ENCODE results near the gene AGMO. TPM values are rescaled to one million over a fixed set of nuclear protein-coding genes. Genes with fewer than 3 reads are reported as not detected.

Gene AGMO
- total and polyA plus RNA-seq, 2 of the 8 experiments (the other 6 are each of a cell fraction or from before 2014, with no cell fraction given): 0.22 to 0.45 TPM

GRCh38 chr7:15489383-15489782, 72.4 kb downstream of the AGMO start:
- no peaks in the 10 kb centered on the region for H3K79me2 ChIP-seq (ENCODE audit: control insufficient read depth in 1 of 2, insufficient read depth in 2 of 2, low read length in 2 of 2)
- H2AK5ac ChIP-seq (ENCODE audit: low read depth, low read length): no peak overlapping the region
- no peak overlapping the region for H4K5ac ChIP-seq (ENCODE audit: insufficient read length, low read depth, low read length)
- no peak overlapping the region for H2BK5ac ChIP-seq (ENCODE audit: low read depth, low read length)
- no peak for DNase-seq (ENCODE audit: low read depth in 1 of 2, low spot score in 2 of 2)
- no peaks in the 10 kb centered on the region for H3K79me1 ChIP-seq (ENCODE audit: low read depth, low read length)
- no peak overlapping the region for H3K4me3 ChIP-seq (ENCODE audit: extremely low read depth in 1 of 4, insufficient read depth in 2 of 4, low read depth in 3 of 4, low read length in 4 of 4)
- no peak overlapping the region for H3K9ac ChIP-seq (replicated peaks in 1 of 4; ENCODE audit: extremely low read depth in 1 of 4, low read depth in 3 of 4, low read length in 3 of 4)
- H3K23me2 ChIP-seq (ENCODE audit: low read depth, low read length): no peaks in the 10 kb centered on the region; the same call in 1 of the 2 replicates
- H3K14ac ChIP-seq (ENCODE audit: insufficient read length): no peak overlapping the region
- ChIA-PET POLR2A (ENCODE audit: partially characterized antibody) (no interaction called here), CTCF (ENCODE audit: partially characterized antibody) (interaction anchor here (0.9 kb wide), 1 partner anchor 42 kb away, joined by 4 read pairs; no protein-coding TSS in a partner anchor)
- no peak overlapping the region for H2BK120ac ChIP-seq (replicated peaks; ENCODE audit: low read depth, low read length)
- no peak overlapping the region for H3K4ac ChIP-seq (replicated peaks; ENCODE audit: insufficient read length, low read depth, low read length)
- H3K56ac ChIP-seq (replicated peaks; ENCODE audit: insufficient read length, low read depth, low read length): no peak overlapping the region
- H3K4me2 ChIP-seq (ENCODE audit: insufficient read depth in 1 of 2, low read depth in 2 of 2, low read length in 2 of 2): no peak overlapping the region
- H3K4me1 ChIP-seq (replicated peaks in 1 of 4; ENCODE audit: control insufficient read depth in 3 of 4, insufficient read depth in 4 of 4, low read length in 3 of 4): no peaks in the 10 kb centered on the region
- H4K8ac ChIP-seq (ENCODE audit: extremely low read depth, insufficient read depth, low read length): no peak overlapping the region
- no peak overlapping the region for H3K23ac ChIP-seq (ENCODE audit: insufficient read length)
- FAIRE-seq: no peak
- no peaks in the 10 kb centered on the region for H3K9me3 ChIP-seq (ENCODE audit: insufficient read depth in 2 of 2, low read depth in 1 of 2, low read length in 1 of 2)
- no peak overlapping the region for H2BK15ac ChIP-seq (ENCODE audit: low read length)
- H2BK20ac ChIP-seq (ENCODE audit: low read length): no peak overlapping the region
- H3K27ac ChIP-seq (ENCODE audit: low read depth, low read length): no peak overlapping the region
- no peaks in the 10 kb centered on the region for H3K36me3 ChIP-seq (ENCODE audit: control insufficient read depth in 2 of 4, insufficient read depth in 4 of 4, low read length in 3 of 4)
- H4K20me1 ChIP-seq (replicated peaks in 1 of 2; ENCODE audit: control insufficient read depth in 1 of 2, insufficient read depth in 2 of 2, low read length in 2 of 2): no peaks in the 10 kb centered on the region
- WGBS, 2 experiments (ENCODE audit: extremely low coverage in 1 of 2, insufficient coverage in 1 of 2, insufficient read length in 1 of 2, insufficient replicate concordance in 2 of 2, low coverage in 1 of 2, low lambda C conversion rate in 2 of 2, missing lambda C conversion rate in 1 of 2): 95% methylated on average over 4 of the region's 4 CpGs; no CpG with 5 or more reads in 1 of the 2 experiments
- no peak overlapping the region for H4K91ac ChIP-seq (replicated peaks; ENCODE audit: insufficient read length, low read length)
- H3K18ac ChIP-seq (ENCODE audit: extremely low read depth, low read length): no peak overlapping the region
- H3K27me3 ChIP-seq (replicated peaks in 1 of 4; ENCODE audit: control insufficient read depth in 3 of 4, extremely low read depth in 1 of 4, insufficient read depth in 3 of 4, low read length in 3 of 4): no peaks in the 10 kb centered on the region
- no peak overlapping the region for H2AFZ ChIP-seq (ENCODE audit: low read length)
- H2BK12ac ChIP-seq (ENCODE audit: low read depth, low read length): no peak overlapping the region
- TF ChIP-seq SIX5 (IDR thresholded peaks at IDR 0.05; ENCODE audit: low read depth, low read length) (no peak), FOSL1 (IDR thresholded peaks at IDR 0.05; ENCODE audit: insufficient read depth, low read depth, low read length) (no peak), HDAC2 (IDR thresholded peaks at IDR 0.05; ENCODE audit: borderline replicate concordance in 1 of 2, low read depth in 2 of 2, low read length in 2 of 2) (no peak), RAD21 (IDR thresholded peaks at IDR 0.05 in 1 of 2, conservative IDR thresholded peaks at IDR 0.05 in 1 of 2; ENCODE audit: low read depth in 2 of 2, low read length in 2 of 2) (no peak), TEAD4 (IDR thresholded peaks at IDR 0.05; ENCODE audit: low read depth, low read length) (no peak), SIN3A (conservative IDR thresholded peaks at IDR 0.05 in 1 of 2, IDR thresholded peaks at IDR 0.05 in 1 of 2; ENCODE audit: low read depth in 1 of 2, low read length in 2 of 2) (no peak), CBX5 (IDR thresholded peaks at IDR 0.05; ENCODE audit: low read depth, low read length) (no peak)
